Frontal cortex (tissue), 4 donors: Measurements from ENCODE around the gene CDC42EP1. TPM values are rescaled to one million over a fixed set of nuclear protein-coding genes. Genes with fewer than 3 reads are reported as not detected.
A peak's percentile ranks its signal among the peaks of the same experiment; 100 is the strongest.

Source experiments
- DNase-seq, 2 donors: peaks; one replicate each; pipeline ENCODE4 v3.0.0; 2012; ENCODE audit warnings: low spot score in 2 of 2
- FAIRE-seq: peaks from 2 replicates; lab custom pipeline; 2012; peaks lifted over from hg19 to GRCh38; lab: Jason Lieb, UNC
- total RNA-seq: library from RNA; depleted of rRNA; stranded (reverse); fragments of >200 nt; gene quantifications from one replicate; pipeline ENCODE4 v1.2.3, GENCODE V29; 2014
- donor health status: control.
- donor health status: control.
- donor health status: control.

Gene CDC42EP1
- total RNA-seq, 1 donor from 2014 or later, result 1.6 TPM

DNA sequence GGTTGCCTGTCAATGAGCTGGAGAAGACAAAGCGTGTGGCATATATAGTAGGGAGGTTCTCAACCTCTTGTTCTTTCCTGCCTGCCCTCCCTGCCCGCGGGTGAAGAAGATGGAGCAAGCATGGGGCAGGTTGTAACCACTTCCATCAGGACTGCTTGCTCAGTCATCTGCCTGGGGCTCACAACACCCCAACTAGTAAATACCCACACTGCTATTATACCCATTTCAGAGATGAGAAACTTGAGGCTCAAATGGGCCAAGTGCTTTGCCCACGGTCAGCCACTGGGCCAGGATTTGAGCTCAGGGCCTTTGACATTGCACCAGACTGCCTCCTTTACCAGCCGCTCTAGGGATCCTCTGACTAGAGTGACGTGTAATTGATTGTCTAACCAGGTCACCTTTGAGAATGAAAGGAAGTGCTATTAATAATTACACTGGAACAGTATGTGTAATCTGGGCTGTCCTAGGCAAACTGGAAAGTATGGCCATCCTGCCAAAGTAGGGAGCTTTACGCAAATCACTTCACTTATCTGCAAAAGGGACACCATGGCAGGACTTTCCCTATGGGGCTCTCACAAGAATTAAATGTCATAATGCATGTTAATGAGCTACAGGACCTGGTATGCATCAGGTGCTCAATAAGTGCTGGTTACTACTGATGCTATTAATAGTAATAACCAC is 2.8 kb upstream of the CDC42EP1 start:
- DNase-seq (no peak), FAIRE-seq (no peak)

DNA sequence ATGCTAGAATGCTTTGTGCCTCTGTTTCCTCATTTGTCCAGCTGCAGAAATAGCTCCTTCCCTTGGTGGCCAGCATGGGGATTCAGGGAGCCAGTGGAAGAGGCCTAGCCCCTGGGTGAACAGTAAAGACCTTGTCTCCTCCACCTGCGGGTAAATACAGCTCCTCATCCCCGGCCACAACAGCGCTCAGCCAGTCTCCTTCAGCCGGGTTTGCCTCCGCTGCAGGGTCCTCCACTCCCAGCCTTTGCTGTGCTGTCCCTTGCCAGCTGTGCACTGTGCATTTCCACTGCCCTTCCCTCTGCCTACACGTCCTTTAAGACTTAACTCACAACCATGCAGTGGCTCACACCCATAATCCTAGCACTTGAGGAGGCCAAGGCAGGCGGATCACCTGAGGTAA is 1.5 kb upstream of the CDC42EP1 start:
- FAIRE-seq, result no peak

DNA sequence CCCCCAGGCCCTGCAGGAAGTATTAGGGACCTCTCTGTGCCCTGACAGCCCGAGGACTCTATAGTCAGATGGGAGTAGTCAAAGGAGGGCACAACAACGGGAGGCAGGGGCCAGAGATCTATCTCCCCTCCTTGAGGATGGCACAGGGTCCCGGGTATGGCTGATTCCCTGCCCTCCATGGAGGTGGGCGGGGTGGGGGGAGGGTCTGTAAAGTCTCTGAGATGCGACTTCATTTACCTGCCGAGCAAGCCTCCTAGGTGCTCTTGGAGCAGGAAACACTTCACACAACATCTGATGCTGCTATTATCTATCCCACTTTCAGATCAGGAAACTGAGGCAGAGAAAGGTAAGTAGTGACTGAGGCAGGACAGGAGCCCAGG is 769 bp upstream of the CDC42EP1 start:
- DNase-seq (peak in 1 of 2 donors; percentile 14), FAIRE-seq (no peak)

More for the DNA sequence above, 1.5 kb upstream of the CDC42EP1 start:
- no peak for DNase-seq

DNA sequence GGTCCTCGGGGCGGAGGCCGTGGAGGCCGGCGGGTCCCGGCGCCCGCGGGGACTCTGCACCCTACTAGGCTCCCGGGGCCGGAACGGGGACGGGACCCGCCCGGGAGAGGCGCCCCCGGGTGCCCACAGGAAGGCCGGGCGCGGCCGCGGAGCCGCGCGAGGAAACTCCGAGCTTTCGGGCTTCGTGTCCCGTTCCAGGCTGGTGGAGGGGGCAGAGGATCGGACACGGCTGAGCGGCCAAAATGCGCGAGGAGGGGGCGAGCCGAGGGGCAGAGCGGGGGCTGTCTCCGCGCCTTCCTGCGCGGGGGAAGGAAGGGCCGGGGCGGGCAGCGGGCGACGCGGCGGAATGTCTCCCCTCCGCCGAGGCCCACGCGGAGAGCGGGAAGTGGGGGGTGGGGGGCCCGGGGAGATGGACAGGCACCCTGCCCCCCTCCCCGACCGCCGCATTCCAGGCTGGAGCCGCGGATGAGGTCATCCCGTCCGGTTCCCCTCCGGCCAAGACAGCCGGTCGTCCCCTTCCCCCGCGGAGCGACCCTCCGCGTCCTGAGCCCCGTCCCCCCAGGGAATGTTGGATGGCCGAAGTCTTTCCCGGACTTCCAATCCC is 430 bp downstream of the CDC42EP1 start:
- FAIRE-seq (no peak), DNase-seq (peak in 1 of 2 donors; percentile 52)

DNA sequence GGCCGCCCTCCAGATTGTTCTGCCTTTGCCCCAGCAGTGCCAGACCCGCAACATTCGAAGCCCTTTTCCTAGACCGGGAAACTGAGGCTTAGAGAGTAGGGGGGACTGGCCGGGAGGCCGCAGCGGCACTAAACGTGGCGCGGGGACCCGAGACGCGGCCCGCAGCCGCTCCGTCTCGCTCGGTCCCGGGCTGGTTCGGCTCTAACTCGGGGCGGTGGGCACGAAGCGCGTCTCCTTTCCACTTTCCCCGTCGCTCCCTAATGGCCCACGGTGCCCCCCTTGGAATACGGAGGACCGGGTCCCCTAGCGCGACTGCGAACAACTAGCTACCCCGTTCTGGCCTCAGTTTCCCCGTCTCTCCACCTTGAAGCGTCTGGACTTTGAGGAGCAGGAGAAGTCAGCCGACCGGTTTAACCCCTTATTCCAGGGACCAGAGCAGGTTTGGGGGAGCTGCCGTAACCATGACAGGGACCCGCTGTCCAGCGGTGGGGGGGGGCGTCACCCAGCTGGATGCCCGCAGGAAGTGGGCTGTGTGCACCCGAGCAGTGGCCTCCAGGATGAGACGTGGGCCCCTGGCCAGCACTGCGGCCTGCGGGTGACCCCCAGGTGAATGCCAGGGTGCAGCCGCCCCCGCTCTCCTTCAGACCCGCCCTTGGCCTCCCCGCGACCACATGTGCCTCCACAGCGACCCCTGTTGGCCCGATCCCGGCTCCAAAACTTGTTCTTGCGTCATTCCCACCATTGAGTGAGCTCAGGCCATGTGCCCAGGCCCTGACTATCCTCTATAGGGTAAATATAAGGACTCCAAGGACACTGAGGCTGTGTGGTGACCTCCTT is 1.1 kb downstream of the CDC42EP1 start:
- no peak for FAIRE-seq
- peak; percentile 85 to 86 for DNase-seq

DNA sequence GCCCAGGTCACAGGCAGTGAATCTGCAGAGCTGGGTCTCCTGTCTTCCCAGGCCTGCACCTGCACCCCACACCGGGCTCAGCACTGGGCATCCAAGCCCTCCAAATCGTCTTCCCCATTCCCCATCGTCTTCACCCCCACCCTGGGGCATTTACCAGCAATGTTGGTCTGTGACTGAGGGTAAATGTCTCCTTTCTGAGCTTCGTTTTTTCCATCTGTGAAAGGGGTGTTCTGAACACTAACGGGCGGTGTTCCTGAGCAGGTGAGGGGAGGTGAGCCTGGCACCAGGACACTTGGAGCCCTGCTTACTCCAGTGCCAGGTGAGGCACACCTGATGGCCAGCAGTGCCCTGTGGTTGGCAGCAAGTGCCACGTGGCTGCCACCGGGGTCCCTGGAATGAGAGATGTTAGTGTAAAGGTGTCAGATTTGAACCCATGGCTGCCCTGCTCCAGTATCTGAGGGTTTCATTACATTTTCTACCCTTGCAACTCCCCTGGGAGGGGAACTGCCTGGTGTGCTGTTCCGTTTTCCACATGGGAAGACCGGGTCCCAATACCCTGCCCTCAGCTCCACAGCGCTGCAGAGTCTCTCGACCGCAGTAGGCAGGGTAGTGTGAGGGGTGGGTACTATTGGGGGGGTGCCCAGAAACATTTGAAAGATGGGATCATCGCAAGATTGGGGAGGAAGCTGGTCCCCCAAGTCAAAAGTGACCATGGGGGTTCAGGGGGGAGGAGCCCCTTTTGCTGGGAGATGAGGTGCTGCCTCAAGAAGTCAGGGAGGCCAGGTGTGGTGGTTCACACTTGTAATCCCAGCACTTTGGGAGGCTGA is 2.0 kb downstream of the CDC42EP1 start:
- FAIRE-seq (no peak), DNase-seq (peak in 1 of 2 donors; percentile 7)

DNA sequence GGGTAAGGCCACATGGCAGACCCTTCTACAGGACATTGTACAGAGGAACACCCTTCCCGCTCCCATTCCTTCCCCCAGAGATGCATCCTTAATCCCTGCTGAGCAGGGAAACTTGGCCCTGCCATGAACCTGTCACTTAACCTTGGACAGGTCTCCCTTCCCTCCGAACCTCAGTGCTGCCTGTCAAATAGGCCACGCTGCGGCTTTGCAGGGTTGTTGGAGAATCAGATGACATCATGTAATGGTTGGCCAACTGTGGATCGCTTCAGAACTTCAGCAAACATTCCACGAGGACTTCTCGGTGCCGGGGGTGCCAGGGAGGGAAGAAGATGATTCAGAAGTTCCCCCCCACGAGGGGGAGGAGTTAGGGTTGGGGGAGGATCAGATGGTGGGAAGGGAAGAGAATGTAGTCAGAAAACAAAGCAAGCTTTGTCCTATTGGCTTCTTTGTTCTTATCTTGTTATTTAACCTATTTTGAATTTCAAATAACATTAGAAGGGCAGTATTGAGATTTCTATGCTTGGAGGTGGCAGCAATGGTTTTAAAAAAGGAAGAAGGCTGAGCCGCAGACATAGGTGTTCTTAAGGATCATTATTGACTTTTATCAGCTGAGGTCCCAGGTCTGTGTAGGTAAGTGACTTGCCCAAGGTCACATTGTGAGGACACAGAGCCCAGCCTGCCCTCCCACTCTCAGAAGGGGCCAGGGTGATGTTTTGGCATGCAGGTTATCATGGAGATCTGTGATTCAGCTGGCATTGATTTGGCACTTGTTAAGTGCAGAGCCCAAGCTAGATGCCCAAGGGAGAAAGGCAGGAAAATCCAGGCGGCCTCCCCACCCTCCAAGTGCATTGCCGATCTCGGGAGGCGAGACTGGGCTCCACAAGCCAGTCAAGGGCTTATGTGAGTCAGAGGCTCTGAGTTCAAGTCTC is 3.1 kb downstream of the CDC42EP1 start:
- FAIRE-seq, result peak; percentile 78
- peak; percentile 63 to 73 for DNase-seq

DNA sequence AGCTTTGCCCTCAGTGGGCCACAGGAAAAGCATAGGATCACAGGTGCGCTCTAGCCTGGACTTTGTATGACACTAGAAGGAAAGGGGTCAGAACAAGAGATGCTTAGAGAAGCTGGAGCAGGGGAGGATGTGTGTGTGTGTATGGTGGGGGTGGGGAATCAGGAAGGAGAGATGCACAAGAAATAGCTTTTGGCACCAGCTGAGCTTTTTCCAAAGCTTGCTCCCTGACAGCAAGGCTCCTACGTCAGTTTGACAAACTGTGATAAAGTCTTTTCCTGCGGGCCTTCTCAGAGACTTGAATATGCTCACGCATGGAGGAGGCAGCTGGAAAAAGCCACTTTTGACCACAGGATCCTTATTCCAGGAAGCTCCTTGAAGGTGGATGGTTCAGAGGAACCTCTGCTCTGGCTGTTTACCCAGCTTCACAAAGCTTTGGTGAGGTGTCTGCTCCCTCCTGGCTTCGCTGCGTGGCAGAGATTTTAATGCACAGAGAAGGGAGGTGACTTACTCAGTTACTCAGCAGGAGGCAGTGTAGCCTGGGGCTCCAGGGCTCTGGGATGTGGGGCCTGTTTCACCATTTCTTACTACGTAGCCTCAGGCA is 3.9 kb downstream of the CDC42EP1 start:
- FAIRE-seq (no peak), DNase-seq (peak; percentile 11 to 28)

DNA sequence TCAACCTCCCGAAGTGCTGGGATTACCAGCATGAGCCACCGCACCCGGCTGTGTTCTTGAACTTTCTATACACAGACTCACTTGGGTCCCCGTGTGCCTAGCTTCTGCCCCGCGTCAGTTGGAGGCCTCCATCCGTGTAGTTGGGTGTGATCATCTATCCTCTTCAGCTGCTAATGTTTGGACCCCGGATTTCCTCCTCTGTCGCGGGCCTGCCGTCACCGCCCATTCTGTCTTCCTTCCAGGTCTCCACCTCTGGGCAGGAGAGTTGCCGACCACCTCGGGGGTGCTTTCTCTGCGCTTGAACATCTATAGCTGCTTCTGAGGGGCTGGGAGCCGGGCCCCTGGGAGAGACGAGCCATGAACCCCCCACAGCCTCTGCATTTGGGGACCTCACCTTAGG is 5.5 kb downstream of the CDC42EP1 start:
- DNase-seq (no peak), FAIRE-seq (no peak)

DNA sequence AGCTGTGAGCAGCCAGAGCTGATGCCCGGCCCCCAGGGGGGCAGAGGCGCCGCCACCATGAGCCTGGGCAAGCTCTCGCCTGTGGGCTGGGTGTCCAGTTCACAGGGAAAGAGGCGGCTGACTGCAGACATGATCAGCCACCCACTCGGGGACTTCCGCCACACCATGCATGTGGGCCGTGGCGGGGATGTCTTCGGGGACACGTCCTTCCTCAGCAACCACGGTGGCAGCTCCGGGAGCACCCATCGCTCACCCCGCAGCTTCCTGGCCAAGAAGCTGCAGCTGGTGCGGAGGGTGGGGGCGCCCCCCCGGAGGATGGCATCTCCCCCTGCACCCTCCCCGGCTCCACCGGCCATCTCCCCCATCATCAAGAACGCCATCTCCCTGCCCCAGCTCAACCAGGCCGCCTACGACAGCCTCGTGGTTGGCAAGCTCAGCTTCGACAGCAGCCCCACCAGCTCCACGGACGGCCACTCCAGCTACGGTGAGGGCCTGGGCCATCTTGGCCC is 6.1 kb downstream of the CDC42EP1 start:
- DNase-seq (peak; percentile 31 to 37), FAIRE-seq (no peak)

DNA sequence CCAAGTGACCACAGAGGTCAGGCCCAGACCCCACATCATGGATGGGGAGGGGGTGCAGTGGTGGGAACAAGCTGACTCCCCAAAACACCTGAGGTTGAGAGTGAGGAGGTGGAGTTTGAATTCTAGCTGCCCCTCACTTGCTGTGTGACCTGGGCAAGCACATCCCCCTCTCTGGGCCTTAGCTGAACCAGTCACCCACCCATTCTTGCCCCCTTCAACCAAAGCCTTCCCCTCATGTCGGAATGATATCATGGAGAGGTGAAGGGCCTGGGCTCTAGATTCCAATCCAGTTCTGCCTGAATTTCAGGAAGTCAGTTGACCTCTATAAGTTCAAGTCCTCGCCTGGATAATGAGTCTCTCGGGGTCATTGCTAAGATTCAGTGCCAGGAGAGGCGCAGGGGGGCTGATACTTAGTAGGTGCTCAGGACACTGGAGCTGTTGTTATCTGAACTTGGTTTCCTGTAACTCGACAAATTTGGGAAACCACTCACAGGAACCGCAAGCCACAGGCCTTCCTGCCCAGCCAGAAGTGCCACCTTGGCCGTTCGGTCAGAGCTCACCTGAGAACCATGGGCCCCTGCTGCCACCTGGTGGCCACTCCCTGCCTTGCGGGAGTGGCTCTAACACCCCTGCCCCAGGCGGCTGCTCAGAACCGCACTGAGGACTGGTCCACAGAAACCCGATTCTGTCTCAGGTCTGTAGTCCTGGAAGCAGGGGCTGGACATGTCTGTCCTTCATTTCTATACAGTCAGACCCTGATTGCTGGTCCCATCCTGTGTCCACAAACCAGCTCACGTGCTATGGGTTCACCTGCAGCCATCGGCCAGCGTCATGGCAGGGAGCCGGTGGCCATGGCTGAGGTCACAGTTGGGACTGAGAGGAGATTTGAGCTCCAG is 6.9 kb downstream of the CDC42EP1 start:
- peak; percentile 70 to 85 for DNase-seq
- no peak for FAIRE-seq

DNA sequence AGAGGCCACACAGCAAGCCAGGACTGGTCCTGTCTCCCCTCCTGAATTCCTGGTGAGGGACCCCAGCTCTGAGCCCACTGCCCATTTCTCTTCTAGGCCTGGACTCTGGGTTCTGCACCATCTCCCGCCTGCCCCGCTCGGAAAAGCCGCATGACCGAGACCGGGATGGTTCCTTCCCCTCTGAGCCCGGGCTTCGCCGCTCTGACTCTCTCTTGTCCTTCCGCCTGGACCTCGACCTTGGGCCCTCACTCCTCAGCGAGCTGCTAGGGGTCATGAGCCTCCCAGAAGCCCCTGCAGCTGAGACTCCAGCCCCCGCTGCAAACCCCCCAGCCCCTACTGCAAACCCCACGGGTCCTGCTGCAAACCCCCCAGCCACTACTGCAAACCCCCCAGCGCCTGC is 7.7 kb downstream of the CDC42EP1 start:
- peak in 1 of 2 donors; percentile 10 for DNase-seq
- no peak for FAIRE-seq

DNA sequence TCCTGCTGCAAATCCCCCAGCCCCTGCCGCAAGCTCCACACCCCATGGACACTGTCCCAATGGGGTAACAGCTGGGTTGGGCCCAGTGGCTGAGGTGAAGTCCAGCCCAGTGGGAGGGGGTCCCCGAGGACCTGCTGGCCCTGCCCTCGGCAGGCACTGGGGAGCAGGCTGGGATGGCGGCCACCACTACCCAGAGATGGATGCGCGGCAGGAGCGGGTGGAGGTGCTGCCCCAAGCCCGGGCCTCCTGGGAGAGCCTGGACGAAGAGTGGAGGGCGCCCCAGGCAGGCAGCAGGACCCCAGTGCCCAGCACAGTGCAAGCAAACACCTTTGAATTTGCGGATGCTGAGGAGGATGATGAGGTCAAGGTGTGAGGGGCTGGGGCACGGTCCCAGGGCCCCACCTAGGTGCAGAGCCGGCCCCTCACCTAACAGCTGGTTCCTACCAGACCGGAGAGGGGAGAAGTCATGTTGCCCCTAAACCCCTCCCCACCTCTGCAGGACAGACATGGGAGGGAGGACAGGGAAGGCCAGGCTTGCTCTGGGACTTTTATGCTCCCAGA is 8.2 kb downstream of the CDC42EP1 start:
- FAIRE-seq, result no peak

DNA sequence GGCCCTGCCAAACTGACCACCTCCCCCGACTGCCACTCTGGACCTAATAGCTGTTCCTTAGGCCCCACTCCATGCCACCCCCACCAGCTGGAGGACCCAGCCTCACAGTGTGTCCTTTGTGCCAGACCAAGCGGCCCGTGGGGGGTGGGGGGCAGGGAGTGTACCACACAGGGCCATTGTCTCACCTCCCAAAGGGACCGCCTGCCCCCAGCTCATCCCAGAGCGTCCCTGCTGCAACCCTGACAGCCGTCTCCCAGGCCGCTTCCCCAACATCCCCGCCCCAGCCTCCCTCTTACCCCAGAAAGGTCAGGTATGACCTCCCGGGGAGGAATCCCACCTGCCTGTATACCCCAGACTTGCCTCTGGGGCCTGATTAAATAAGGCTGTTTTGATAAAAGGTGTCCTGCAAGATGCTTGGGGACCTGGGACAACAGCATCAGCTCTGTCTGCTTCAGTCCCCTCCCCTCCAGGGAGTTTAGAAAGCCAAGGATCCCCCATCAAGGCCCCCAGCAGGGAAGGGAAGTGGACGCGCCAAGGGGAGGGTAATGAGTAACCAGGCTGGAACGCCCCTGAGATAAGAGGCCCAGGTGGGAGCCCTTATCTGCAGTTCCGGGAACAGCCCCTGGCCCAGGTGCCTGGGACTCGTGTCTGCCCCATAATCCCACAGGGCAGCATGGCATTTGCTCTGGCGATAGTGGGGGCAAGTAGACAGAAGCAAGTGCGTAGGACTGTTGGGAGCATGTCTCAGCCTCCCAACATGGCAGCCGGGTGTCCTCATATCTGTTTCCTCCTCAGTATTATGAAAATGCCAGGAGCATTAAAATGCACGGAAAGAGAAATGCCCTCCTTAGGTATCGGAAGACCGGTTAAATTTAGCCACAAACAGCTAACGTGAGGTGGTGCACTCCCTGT is 9.0 kb downstream of the CDC42EP1 start:
- FAIRE-seq (no peak), DNase-seq (peak; percentile 51 to 65)

More for the DNA sequence above, 8.2 kb downstream of the CDC42EP1 start:
- DNase-seq, result no peak

DNA sequence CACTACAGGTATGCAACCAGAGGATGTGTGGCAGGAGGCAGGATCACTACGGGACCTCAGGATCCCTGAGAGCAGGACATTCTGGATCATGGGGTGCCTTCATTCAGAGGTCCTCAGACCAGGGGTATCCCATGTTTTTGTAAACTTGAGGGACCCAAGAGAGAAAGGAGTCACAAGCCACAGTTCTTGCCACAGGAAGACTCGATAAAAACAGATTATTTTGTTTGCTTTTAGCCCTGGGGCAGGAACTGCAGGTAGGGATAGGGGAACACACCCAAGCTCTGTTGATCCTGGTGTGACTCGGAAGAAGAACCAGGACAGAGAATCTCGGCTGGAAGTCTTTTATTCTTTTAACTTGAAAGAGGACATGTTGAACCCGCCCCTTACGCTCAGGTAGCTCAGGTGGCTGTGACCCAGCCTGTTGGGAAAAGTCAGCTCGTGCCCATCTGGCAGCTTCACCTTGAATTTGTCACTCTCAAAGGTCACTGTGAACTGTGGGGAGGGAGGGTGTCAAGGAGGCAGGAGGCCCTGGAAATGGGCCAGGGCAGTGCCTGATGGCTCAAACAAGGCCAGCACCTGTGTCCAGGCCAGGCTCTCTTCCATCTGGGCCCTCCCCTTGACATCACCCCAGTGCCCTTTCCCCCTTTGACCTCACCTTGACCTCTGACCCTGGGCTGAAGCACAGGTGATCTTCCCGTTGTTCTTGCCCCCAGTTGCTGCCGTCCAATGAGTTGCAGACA is 9.8 kb downstream of the CDC42EP1 start:
- DNase-seq (peak in 1 of 2 donors; percentile 14), FAIRE-seq (no peak)
